T-helper 1 cell treated with Interleukin-12 subunit alpha and Interleukin-12 subunit beta and Interleukin-4 antibody, amounts not matched to agents 30 μg/mL and 1 μg/mL, for 36 hours (primary cell): ENCODE measurements around the gene SLC22A9.
"Not testable (repeated sequence)": the region's sequence is repeated elsewhere in the genome, so short reads cannot be mapped to it uniquely, and the experiment has no call there.

Experiments used
- H3K27ac Mint-ChIP-seq: one replicate; pipeline ENCODE4 v1.8.0; 2021; ENCODE audit warnings: mild to moderate bottlenecking, mixed read lengths
- H3K27me3 Mint-ChIP-seq: one replicate; pipeline ENCODE4 v1.8.0; 2021; ENCODE audit warnings: low read depth, mixed read lengths
- H3K36me3 Mint-ChIP-seq: one replicate; pipeline ENCODE4 v1.8.0; 2021; ENCODE audit warnings: low read depth, mixed read lengths
- H3K4me1 Mint-ChIP-seq: one replicate; pipeline ENCODE4 v1.8.0; 2021; ENCODE audit warnings: low read depth, mixed read lengths
- H3K4me3 Mint-ChIP-seq: one replicate; pipeline ENCODE4 v1.8.0; 2021; ENCODE audit warnings: mild to moderate bottlenecking, moderate library complexity, mixed read lengths
- H3K9me3 Mint-ChIP-seq: one replicate; pipeline ENCODE4 v1.8.0; 2021; ENCODE audit warnings: mixed read lengths

SLC22A9 gene

GRCh38 chr11:63369165-63369970, at the start of gene SLC22A9:
SLC22A9 (plus strand) TSS chr11:63369785; CDS start chr11:63370057, 272 bp downstream.
- Mint-ChIP-seq H3K27me3 (peaks cover 10% of the 10 kb centered on the region), H3K27ac (no peak within 1 kb of the TSS), H3K36me3 (no peaks in the 10 kb centered on the region), H3K9me3 (no peaks in the 10 kb centered on the region), H3K4me1 (no peaks in the 10 kb centered on the region), H3K4me3 (no peak within 1 kb of the TSS)

- Mint-ChIP-seq H3K27me3 (no peaks in the 10 kb centered on the region), H3K36me3 (no peaks in the 10 kb centered on the region), H3K27ac (no peak overlapping the region), H3K9me3 (peaks cover 13% of the 10 kb centered on the region), H3K4me1 (no peaks in the 10 kb centered on the region), H3K4me3 (no peak overlapping the region)
Measured at GRCh38 chr11:63321723-63322122, 47.9 kb upstream of the SLC22A9 start.

- H3K4me1 Mint-ChIP-seq, H3K4me3 Mint-ChIP-seq, H3K27me3 Mint-ChIP-seq, H3K27ac Mint-ChIP-seq, H3K36me3 Mint-ChIP-seq: not testable (repeated sequence)
- peaks cover 13% of the 10 kb centered on the region for H3K9me3 Mint-ChIP-seq
Measured at GRCh38 chr11:63335089-63335488, 34.5 kb upstream of the SLC22A9 start.

- no peak overlapping the region for H3K4me3 Mint-ChIP-seq
- no peak overlapping the region for H3K27ac Mint-ChIP-seq
- H3K27me3 Mint-ChIP-seq: no peaks in the 10 kb centered on the region
- H3K4me1 Mint-ChIP-seq: no peaks in the 10 kb centered on the region
- H3K9me3 Mint-ChIP-seq: peaks cover 13% of the 10 kb centered on the region
- peaks cover 2% of the 10 kb centered on the region for H3K36me3 Mint-ChIP-seq
Measured at GRCh38 chr11:63337070-63337469, 32.5 kb upstream of the SLC22A9 start.

GRCh38 chr11:63343130-63343529, 26.5 kb upstream of the SLC22A9 start:
- H3K4me3 Mint-ChIP-seq: no peak overlapping the region

GRCh38 chr11:63352144-63352543, 17.4 kb upstream of the SLC22A9 start:
- H3K27ac Mint-ChIP-seq: no peak overlapping the region

More at GRCh38 chr11:63343130-63343529, 26.5 kb upstream of the SLC22A9 start:
- Mint-ChIP-seq H3K4me1 (no peaks in the 10 kb centered on the region), H3K27me3 (no peaks in the 10 kb centered on the region), H3K27ac (no peak overlapping the region), H3K9me3 (no peaks in the 10 kb centered on the region), H3K36me3 (no peaks in the 10 kb centered on the region)

GRCh38 chr11:63362196-63362793, 7.3 kb upstream of the SLC22A9 start:
- Mint-ChIP-seq H3K27me3 (peaks cover 4% of the 10 kb centered on the region), H3K27ac (no peak overlapping the region), H3K4me1 (no peaks in the 10 kb centered on the region), H3K4me3 (no peak overlapping the region), H3K36me3 (no peaks in the 10 kb centered on the region), H3K9me3 (peaks cover 3% of the 10 kb centered on the region)

More at GRCh38 chr11:63352144-63352543, 17.4 kb upstream of the SLC22A9 start:
- Mint-ChIP-seq H3K36me3 (no peaks in the 10 kb centered on the region), H3K27me3 (peaks cover 5% of the 10 kb centered on the region), H3K4me1 (no peaks in the 10 kb centered on the region), H3K4me3 (no peak overlapping the region), H3K9me3 (peaks cover 4% of the 10 kb centered on the region)

- Mint-ChIP-seq H3K9me3 (no peaks in the 10 kb centered on the region), H3K4me3 (no peak overlapping the region), H3K27ac (no peak overlapping the region), H3K27me3 (peaks cover 15% of the 10 kb centered on the region), H3K4me1 (no peaks in the 10 kb centered on the region), H3K36me3 (no peaks in the 10 kb centered on the region)
Measured at GRCh38 chr11:63369971-63370588, 495 bp downstream of the SLC22A9 start.

GRCh38 chr11:63371396-63371795, 1.8 kb downstream of the SLC22A9 start:
- Mint-ChIP-seq H3K4me1 (no peaks in the 10 kb centered on the region), H3K4me3 (no peak overlapping the region), H3K27me3 (peaks cover 22% of the 10 kb centered on the region), H3K27ac (no peak overlapping the region), H3K9me3 (no peaks in the 10 kb centered on the region), H3K36me3 (no peaks in the 10 kb centered on the region)

- Mint-ChIP-seq H3K27ac (no peak overlapping the region), H3K36me3 (no peaks in the 10 kb centered on the region), H3K4me1 (no peaks in the 10 kb centered on the region), H3K9me3 (no peaks in the 10 kb centered on the region), H3K27me3 (peaks cover 30% of the 10 kb centered on the region), H3K4me3 (no peak overlapping the region)
Measured at GRCh38 chr11:63375434-63375833, 5.8 kb downstream of the SLC22A9 start.

GRCh38 chr11:63380130-63380529, 10.5 kb downstream of the SLC22A9 start:
- peaks cover 15% of the 10 kb centered on the region for H3K27me3 Mint-ChIP-seq
- no peaks in the 10 kb centered on the region for H3K36me3 Mint-ChIP-seq
- no peaks in the 10 kb centered on the region for H3K4me1 Mint-ChIP-seq
- H3K27ac Mint-ChIP-seq: no peak overlapping the region
- H3K9me3 Mint-ChIP-seq: no peaks in the 10 kb centered on the region
- H3K4me3 Mint-ChIP-seq: no peak overlapping the region

GRCh38 chr11:63395697-63396096, 26.1 kb downstream of the SLC22A9 start:
- H3K4me1 Mint-ChIP-seq: no peaks in the 10 kb centered on the region
- no peaks in the 10 kb centered on the region for H3K36me3 Mint-ChIP-seq
- H3K9me3 Mint-ChIP-seq: no peaks in the 10 kb centered on the region
- no peak overlapping the region for H3K27ac Mint-ChIP-seq
- H3K27me3 Mint-ChIP-seq: peaks cover 56% of the 10 kb centered on the region
- H3K4me3 Mint-ChIP-seq: no peak overlapping the region

- H3K4me3 Mint-ChIP-seq: no peak overlapping the region
- no peak overlapping the region for H3K27ac Mint-ChIP-seq
- no peaks in the 10 kb centered on the region for H3K36me3 Mint-ChIP-seq
- no peaks in the 10 kb centered on the region for H3K9me3 Mint-ChIP-seq
- H3K4me1 Mint-ChIP-seq: no peaks in the 10 kb centered on the region
- H3K27me3 Mint-ChIP-seq: peaks cover 31% of the 10 kb centered on the region
Measured at GRCh38 chr11:63404161-63404935, 34.8 kb downstream of the SLC22A9 start.

- H3K4me1 Mint-ChIP-seq: no peaks in the 10 kb centered on the region
- H3K27me3 Mint-ChIP-seq: peaks cover 27% of the 10 kb centered on the region
- no peaks in the 10 kb centered on the region for H3K9me3 Mint-ChIP-seq
- H3K36me3 Mint-ChIP-seq: no peaks in the 10 kb centered on the region
- no peak overlapping the region for H3K27ac Mint-ChIP-seq
- H3K4me3 Mint-ChIP-seq: no peak overlapping the region
Measured at GRCh38 chr11:63405114-63405513, 35.5 kb downstream of the SLC22A9 start.
